HG03039 (cell line): ENCODE data around the gene PTOV1.

Experiments used
- ATAC-seq: cut with Tn5 transposase; IDR thresholded peaks from one replicate; pipeline ENCODE4 v1.9.1; 2021; ENCODE audit warnings: mild to moderate bottlenecking, moderate library complexity; ENCODE audit not compliant: unreplicated experiment

PTOV1 gene

DNA sequence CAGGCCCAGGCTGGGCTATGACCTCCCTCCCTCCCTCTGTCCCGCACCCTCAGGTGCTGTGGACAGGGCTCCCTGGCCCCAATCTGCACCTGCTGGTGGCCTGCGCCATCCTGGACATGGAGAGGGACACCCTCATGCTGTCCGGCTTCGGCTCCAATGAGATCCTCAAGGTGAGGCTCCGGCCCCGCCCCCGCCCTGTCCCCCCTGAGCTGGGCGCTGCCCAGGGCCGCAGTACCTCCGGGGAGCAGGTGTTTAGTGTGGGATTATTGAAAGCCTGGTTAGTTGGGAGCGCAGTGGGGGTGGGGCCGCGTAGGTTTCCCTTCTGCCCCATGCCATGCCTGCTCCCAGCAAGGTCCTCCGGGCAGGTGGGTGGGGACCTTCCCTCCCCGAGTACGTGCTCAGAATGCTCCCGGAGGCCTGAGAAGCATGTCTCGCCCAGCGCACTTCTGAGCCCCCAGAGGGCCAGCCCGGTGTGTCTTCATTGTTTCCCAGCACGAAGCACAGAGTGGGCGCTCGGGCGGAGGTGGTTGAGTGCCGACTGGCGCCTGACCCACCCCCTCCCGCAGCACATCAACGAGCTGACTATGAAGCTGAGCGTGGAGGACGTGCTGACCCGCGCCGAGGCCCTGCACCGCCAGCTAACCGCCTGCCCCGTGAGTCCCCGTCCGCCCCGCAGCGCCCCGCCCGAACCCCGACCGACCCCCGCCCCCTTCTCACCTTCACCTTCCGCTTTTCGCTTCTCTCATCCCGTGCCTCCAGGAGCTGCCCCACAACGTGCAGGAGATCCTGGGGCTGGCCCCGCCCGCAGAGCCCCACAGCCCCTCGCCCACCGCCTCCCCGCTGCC is 36.9 kb downstream of the PTOV1 start:
- ATAC-seq: no peak

DNA sequence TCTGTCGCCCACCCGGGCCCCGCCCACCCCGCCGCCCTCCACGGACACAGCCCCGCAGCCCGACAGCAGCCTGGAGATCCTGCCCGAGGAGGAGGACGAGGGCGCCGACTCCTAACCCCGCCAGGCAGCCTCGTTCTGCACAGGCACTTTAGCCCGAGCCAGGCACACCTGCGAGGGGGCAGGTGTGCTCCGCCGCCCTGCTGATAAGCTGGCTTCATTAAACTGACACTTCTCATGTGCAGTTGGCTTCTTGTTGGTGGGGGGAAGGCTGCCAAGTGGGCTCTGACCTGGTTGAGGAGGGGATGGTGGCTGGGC is 37.5 kb downstream of the PTOV1 start:
- ATAC-seq: no peak

DNA sequence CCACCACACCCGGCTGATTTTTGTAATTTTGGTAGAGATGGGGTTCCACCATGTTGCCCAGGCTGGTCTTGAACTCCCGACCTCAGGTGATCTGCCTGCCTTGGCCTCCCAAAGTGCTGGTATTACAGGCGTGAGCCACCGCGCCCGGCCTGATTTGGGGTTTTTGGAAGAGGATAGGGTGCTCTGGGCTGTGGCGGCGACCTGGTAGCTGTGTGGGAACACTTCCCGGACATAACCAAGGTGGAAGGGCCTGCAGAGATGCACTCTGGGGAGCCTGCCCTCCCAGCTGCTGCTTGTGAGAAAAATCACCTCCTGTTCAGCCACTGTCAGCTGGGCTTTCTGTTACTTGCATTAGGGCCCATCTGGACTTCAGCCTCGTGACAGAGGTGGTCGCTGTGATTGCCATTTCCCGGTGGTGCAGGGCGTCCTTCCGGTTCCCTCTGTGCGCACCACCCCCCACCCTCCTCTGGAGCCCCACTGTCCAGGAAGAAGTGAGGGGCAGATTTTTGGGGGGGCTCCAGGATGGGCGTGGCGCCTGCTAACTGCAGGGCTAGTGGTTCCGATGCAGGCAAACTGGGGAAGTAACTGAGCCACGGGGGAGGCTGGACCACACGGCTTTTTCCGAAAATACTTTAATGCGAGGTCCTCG is 38.2 kb downstream of the PTOV1 start:
- no peak for ATAC-seq

DNA sequence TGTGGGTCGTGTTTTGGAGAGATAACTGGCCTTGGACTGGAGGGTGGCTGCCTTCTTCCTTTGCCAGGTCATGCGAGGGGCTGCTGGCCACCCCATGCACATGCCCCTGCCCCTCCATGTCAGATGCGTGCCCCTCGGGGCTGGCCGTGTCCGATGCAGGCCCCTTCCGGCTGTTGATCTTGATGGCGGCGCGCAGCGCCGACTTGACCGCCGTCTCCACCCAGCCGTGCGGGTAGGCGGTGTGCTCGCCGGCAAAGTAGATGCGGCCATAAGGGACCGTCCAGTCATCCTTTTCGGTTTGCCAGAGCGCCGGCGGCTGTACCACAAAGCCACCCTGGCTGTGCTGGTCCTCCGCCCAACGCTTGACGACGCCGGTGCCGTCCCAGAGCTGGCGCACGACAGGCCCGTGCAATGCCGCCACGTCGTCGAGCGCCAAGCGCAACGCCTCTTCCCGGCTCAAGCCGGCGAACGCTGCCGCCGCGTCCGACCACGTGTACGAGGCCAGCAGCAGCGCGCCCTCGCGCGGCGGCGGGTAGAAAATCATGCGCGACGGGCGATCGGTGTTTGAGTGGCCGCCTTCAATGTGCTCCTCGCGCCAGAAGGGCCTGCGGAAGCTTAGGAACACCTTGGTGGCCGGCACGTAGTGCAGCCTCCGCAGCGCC is 38.9 kb downstream of the PTOV1 start:
- ATAC-seq: no peak

DNA sequence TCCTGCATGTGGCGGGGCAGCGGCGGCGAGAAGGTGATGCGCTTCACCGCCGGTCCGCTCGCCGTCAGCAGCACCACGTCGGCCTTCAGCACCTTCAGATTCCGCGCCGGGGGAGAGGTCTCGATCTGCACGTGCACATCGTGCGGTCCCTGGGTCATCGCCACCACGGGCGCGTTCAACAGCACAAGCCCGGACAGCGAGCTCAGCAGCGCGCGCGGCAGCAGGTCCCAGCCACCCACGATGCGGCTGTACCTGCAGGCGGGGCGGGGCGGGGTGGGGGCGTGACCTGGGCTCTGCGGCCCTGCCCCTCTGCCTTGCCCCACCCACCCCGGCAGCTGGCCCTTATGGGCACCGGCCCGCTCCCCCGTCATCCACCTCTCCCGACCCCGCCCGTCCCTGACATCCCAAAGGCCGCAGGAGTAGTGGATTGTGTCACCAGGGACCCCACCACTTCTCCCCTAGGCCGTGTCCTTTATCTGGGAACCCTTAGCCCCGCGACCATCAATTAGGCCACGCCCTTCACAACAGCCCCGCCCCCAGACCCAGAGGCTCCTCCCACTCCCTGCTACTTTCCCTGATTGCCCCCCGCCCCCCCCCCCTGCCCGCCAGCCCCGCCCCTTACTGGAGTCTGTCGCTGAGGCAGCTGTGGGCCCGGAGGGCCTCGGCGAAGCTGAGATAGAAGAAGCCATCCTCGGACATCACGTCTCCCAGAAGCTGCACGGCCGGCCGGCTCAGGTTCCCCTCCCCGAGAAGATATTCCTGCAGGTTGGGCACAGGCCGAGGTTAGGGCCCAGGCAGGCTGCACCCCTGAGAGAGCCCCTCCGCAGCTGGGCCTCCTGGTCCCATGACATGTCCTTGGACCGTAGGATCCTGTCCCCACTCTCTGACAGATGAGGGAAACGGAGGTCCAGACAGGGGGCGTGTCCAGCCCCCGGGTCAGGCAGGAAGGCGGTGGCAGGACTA is 39.7 kb downstream of the PTOV1 start:
- no peak for ATAC-seq

DNA sequence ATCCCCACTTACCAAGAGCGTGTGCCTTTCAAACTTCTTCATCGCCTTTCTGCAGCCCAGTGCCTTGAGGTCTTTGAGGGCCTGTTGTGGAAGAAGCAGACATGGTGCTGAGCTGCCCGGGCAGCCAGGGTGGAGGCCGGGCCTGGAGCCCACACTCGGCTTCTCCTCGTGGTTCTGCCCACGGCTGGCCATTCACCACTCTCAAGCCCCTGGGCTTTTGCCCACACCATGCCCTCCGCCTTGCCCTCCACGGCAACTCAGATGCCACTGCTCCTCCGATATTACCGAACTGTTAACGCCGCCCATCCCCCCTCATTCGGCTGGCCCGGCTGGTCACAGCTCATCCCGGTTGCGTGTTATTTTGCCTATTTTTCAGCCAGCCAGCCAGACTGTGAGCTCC is 40.4 kb downstream of the PTOV1 start:
- ATAC-seq: no peak

DNA sequence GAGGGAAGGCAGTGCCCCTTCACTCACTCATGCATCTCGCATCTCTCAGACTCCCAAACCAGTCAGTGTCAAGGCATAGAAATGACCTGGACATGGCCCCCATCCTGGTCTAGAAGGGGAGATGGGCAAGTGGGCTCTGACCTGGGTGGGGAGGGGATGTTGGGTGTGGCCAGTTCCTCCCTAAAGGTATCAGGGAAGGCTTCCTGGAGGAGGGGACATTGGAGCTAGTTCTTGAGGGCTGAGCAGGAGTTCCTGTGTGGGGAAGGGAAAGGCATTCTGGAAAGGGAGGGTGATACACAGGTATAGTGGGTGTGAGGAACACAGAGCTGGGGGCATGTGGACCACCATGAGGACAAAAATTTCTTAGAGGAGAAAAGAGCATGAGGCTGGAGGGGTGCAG is 41.8 kb downstream of the PTOV1 start:
- no peak for ATAC-seq

DNA sequence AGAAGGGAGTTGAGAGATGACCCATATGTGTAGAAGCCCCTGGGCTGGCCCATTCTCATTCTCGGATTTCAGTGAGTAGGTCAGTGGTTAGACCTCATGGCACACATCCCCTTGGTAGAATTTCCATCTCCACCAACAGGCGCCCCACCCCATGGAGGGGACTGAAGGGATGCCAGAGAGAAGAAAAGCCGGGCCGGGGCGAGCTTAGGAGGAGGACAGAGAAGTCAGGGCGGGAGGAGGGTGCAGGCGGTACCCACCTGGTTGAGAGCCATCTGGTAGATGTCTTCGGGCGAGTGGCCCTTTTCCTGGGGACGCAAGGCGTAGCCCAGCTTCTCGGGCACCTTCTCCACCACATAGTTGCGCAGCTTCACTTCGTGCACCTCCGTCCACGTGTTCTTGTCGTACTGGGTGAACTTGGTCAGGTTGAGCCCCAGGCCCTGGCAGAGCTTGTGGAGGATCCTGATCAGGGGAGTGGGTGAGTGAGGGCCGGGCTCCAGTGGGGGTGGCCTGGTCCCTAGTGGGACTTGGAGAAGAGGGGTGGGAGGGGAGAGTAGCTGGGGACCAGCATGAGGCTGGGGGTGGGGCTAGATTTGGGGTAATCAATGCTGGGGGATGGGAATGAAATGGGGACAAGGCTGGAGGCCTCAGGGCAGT is 43.2 kb downstream of the PTOV1 start:
- no peak for ATAC-seq

DNA sequence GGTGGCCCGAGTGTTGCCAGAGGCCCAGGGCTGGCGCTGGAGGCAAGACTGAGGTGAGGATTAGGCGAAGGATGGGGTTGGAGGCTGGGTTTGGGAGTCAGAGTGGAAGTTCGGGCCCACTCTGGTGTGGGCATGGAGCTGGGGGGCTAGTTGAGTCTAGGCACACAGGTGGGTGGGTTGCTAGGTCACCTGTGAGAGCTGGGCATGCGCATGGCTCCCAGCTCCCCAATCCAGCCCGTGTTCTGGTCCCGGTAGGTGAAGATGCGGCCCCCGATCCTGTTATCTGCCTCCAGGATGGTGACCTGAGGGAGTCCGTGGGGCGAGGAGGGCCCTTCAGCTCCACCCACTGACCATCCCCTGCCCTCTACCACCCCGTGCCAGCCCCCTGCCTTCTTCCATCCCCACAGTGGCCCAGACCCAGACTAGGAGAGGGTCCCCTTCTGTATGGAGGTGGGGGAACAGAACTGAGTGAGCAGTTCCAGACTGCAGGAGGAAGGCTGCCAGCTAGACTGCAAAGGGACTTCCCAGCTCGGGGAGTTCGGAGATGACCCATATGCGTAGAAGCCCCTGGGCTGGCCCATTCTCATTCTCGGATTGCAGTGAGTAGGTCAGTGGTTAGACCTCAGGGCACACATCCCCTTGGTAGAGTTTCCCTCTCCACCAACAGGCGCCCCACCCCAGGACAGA is 44.1 kb downstream of the PTOV1 start:
- ATAC-seq: no peak

DNA sequence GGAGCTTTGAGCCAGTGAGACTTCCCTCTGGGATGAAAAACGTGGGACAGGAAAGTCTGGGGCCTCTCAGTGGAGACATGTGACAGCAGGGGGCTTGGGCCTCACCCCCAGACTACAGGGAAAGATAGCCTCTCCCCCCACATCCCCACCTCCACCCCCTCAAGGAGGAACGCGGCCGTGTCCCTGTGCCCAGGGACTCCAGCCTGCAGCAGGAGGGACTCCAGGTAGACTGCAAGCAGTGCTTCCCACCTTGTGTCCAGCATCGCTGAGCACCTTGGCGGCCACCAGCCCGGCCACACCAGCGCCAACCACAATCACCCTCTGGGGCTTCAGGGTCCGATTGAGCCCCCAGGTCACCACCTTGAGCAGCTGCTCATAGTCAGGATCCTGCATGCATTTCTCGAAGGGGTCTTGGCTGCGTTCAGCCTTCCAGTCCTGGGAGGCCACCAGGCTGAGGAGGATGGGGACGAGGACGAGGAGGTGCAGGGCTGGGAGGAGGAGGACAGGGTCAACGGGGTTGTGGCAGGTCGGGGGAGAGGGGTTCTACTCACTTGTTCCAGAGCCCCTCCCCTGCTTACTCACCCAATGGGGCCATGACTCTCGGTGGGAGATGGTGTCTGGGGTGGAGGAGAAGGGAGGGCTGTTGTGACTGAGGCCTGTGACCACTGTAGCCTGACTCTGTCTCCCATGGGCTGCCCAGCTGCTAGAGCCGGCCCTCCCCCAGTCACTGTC is 44.8 kb downstream of the PTOV1 start:
- no peak for ATAC-seq

DNA sequence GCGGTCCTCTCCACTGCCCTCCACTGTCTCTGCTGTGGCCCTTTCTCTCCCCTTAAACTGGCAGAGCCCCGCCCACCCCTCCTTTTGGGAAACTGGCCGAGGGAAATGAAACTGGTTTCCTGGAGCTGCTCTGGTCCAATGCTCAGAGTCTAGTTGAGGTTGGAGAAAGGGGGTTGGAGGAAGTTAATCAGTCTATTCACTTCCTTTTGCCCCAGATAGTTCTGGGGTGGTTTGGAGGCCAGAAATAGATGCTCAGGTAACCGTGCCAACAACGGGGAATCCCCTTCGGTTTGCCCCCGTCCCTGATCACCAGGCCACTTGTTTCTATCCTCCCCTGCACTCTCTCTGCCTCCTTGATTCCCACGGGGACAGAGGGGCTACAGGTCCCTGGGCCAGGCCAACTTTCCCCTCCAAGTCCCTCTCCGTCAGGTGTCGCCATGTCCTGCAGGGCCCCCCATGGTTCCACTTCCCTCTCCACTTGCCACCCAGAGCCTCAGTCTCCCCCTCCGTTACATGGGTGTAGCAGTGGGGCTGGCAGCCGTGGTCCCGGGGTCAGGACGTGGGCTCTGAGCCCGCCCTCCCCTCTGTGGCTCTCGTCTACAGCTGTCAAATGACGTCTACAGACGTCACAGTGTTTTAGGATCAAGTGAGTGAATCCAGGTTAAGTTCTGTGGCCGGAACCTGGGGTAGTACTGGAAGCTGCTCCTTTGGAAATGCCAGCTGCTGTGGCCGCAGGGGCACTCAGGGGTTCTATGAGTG is 46.1 kb downstream of the PTOV1 start, which contains the start of gene IL4I1:
Gene IL4I1 (minus strand): TSS at position 25 of the 759 bp plus-strand sequence. CDS start 727 bp downstream, outside the sequence.
- ATAC-seq: no peak

DNA sequence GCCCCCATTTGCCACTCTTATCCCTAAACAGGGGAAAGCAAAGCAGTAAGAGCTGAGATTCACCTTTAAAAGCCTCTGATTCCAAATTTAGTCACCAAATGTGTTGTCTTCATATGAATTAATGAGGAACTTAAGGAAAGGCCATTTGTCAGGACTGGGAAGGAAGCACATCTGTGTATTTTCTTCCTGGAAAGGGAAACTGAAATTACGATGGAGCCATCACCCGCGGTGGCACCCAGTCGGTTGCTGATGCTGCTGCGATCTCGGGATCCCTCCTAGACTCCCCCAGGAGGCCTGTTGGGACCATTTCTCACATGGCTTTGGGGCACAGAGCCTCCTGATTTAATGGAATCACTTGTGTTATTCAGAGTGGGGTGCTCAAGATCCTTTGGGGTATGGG is 53.2 kb downstream of the PTOV1 start:
- ATAC-seq: no peak

DNA sequence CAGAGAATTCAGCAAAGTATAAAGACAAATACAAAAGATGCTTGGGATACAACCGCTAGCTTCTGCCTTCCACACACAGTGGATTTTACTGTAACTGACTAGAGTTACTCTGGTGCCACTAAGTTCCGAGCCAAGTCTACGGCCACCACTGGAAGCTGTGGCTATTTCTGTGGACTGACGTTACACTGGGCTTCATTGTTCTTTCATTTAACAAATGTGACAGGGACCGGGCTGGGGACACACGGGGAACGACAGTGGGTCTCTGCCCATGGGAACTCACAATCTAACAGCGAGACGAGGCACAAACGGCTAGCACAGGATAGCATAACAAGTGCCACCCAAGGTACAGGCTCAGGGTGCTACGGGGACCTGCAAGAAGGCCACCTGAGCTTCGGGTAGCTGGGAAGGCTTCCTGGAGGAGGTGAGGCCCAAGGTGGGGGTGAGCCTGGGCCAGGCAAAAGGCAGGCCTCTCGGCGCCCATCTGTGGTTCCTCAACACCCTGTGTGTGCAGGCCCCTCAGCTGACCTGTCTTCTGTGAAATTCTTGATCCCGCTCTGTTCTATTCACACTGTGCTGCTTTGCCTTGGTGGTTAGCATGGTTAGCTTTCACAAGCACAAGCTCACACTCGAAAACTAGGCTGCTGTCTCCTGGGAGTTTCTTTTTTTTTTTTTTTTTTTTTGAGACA is 56.1 kb downstream of the PTOV1 start:
- ATAC-seq: no peak

DNA sequence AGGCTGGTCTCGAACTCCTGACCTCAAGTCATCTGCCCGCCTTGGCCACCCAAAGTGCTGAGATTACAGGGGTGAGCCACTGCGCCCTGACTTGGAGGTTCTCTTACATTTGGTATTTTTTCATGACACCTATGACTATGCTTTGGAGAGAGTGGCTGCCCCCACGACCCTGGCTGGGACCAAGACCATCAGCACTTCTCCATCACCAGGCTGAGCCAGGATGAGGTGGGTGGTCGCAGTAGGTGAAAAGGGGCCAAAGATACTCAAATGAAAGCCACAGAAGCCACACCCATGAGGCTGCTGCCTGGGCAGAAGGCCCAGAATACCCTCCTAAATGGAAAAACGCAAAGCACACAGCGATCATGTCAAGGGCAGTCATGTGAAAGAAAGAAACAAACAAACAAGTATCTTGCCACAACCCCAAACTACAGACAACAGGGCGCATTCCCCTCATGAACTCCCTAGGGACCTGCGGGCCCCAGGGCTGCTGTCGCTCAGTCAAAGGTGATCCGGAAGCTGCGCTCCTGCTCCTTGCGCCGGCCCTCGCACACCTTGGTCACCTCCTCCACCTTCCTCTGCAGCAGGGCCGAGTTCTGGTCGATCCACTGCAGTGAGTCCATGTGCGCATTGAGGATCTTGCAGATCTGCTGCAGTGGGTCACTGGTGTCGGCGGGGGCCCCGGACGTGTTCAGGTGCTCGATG is 56.9 kb downstream of the PTOV1 start:
- ATAC-seq: no peak

DNA sequence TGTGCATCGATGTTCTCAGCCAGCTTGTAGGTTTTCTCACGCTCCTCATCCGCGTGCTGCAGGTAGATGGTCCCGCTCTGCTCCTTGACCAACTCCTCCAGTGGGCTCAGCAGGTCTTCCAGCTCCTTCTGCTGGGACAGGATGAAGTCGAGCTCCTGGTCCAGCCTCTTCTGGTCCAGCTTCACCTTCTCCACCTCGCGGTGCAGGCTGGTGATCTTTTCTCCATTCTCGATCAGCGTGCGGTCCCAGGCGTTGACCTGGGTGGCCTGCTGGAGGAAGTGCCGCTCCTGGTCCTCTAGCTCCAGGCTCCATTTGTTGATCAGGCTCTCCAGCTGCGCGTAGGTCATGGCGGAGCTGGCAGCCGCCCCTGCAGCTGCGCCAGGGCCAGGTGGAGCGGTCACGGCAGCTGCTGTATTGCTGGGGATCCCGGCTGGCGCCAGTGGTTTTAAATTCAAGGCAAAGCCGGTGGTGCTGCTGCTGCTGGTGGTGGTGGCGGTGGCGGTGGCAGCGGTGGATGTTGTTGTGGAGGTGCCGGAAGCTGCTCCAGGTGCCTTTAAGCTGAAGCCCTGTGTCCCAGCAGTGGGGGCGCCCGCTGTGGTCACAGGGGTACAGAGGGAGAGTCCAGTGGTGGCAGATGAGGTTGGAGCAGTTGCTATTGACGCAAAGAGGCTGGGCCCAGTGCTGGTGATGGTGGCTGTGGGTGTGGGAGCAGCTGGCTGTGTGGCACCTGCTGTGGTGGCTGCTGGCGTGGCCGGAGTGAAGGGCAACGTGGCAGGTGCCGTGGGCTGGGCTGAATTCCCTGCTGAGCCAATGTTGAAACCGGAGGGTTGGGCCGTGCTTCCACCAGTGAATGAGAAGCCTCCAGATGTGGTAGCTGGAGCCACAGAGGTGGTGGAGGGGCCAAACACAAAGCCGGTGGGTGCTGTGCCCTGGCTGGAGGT is 57.8 kb downstream of the PTOV1 start:
- ATAC-seq: no peak

DNA sequence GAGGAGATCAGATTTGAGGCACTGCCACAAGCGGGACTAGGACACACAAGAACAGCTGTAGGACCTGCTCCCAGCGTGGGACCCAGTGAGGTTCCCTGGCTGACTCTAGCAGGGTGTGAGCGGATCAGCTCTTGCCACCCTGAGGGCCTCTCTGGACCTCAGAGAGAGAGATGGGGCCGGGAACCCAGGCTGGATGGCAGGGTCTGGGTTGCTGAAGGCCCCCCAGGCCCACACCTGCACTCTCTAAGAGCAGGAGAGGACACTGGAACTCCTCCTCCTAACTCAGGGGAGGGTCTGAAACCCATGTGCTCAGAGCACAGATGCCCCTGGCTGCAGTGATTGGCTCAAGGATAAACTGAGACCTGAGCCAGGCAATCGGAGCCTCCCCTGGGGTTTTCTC is 59.2 kb downstream of the PTOV1 start:
- no peak for ATAC-seq
